Ectodermal cell (in vitro differentiated cells): Measurements from ENCODE around the gene NUP133.
"Not testable (repeated sequence)": the region's sequence is repeated elsewhere in the genome, so short reads cannot be mapped to it uniquely, and the experiment has no call there.

Source experiments
- H3K27ac ChIP-seq: 2 replicates; pipeline ENCODE4 v1.7.0; 2013; ENCODE audit warnings: mild to moderate bottlenecking, low read depth, low read length; ENCODE audit not compliant: insufficient read depth, poor library complexity, severe bottlenecking
- H3K27me3 ChIP-seq: 2 replicates; pipeline ENCODE4 v1.7.0; 2013; ENCODE audit warnings: mild to moderate bottlenecking, low read length; ENCODE audit not compliant: insufficient read depth, control insufficient read depth, poor library complexity, severe bottlenecking
- H3K36me3 ChIP-seq: one replicate; pipeline ENCODE4 v1.7.0; 2013; ENCODE audit warnings: low read length; ENCODE audit not compliant: control insufficient read depth, insufficient read depth
- H3K4me1 ChIP-seq: one replicate; pipeline ENCODE4 v1.7.0; 2013; ENCODE audit warnings: low read length; ENCODE audit not compliant: control insufficient read depth, insufficient read depth
- H3K4me3 ChIP-seq: 2 replicates; pipeline ENCODE4 v1.7.0; 2013; ENCODE audit warnings: low read depth, low read length, control low read depth; ENCODE audit not compliant: insufficient read depth
- H3K9me3 ChIP-seq: 2 replicates; pipeline ENCODE4 v1.7.0; 2013; ENCODE audit warnings: mild to moderate bottlenecking, low read length, moderate library complexity; ENCODE audit not compliant: control insufficient read depth
- WGBS, 2 experiments: methylation state at CpG; one replicate each; pipeline ENCODE4 v1.1.7; 2013; ENCODE audit warnings: missing lambda C conversion rate in 2 of 2; 5-methylcytosine and 5-hydroxymethylcytosine counted together

The NUP133 gene

GRCh38 chr1:229538945-229539344 is 30.8 kb upstream of the NUP133 start:
- Histone ChIP-seq H3K27ac (no peak overlapping the region), H3K9me3 (no peaks in the 10 kb centered on the region), H3K4me3 (no peak overlapping the region), H3K4me1 (no peaks in the 10 kb centered on the region), H3K36me3 (peaks cover 5% of the 10 kb centered on the region), H3K27me3 (no peaks in the 10 kb centered on the region)
- WGBS, 2 experiments: 94 to 95% methylated on average over 5 of the region's 5 CpGs

GRCh38 chr1:229537894-229538293 is 29.8 kb upstream of the NUP133 start:
- Histone ChIP-seq H3K4me1 (no peaks in the 10 kb centered on the region), H3K9me3 (no peaks in the 10 kb centered on the region), H3K4me3 (no peak overlapping the region), H3K27me3 (no peaks in the 10 kb centered on the region), H3K36me3 (peaks cover 5% of the 10 kb centered on the region), H3K27ac (no peak overlapping the region)
- 96 to 100% methylated on average over 2 to 4 of the region's 4 CpGs for WGBS, 2 experiments

GRCh38 chr1:229536982-229537381 is 28.8 kb upstream of the NUP133 start:
- H3K4me1 ChIP-seq: no peaks in the 10 kb centered on the region
- H3K4me3 ChIP-seq: no peak overlapping the region
- no peaks in the 10 kb centered on the region for H3K27me3 ChIP-seq
- H3K36me3 ChIP-seq: peaks cover 4% of the 10 kb centered on the region
- no peak overlapping the region for H3K27ac ChIP-seq
- H3K9me3 ChIP-seq: no peaks in the 10 kb centered on the region

GRCh38 chr1:229535230-229535629 is 27.1 kb upstream of the NUP133 start:
- Histone ChIP-seq H3K4me3 (no peak overlapping the region), H3K27me3 (no peaks in the 10 kb centered on the region), H3K4me1 (no peaks in the 10 kb centered on the region), H3K9me3 (no peaks in the 10 kb centered on the region), H3K27ac (no peak overlapping the region), H3K36me3 (peaks cover 3% of the 10 kb centered on the region)

- no peaks in the 10 kb centered on the region for H3K4me1 ChIP-seq
- WGBS, 2 experiments: 90 to 94% methylated on average over 6 of the region's 6 CpGs
- no peak overlapping the region for H3K4me3 ChIP-seq
- H3K9me3 ChIP-seq: no peaks in the 10 kb centered on the region
- no peaks in the 10 kb centered on the region for H3K27me3 ChIP-seq
- no peaks in the 10 kb centered on the region for H3K36me3 ChIP-seq
- H3K27ac ChIP-seq: no peak overlapping the region
Measured at GRCh38 chr1:229531326-229531725, 23.2 kb upstream of the NUP133 start.

GRCh38 chr1:229529639-229530038 is 21.5 kb upstream of the NUP133 start:
- 95 to 97% methylated on average over 7 of the region's 7 CpGs for WGBS, 2 experiments
- Histone ChIP-seq H3K27ac (no peak overlapping the region), H3K9me3 (no peaks in the 10 kb centered on the region), H3K36me3 (no peaks in the 10 kb centered on the region), H3K4me3 (no peak overlapping the region), H3K27me3 (no peaks in the 10 kb centered on the region), H3K4me1 (no peaks in the 10 kb centered on the region)

- 93 to 100% methylated on average over 1 of the region's 1 CpG for WGBS, 2 experiments
- no peaks in the 10 kb centered on the region for H3K27me3 ChIP-seq
- H3K27ac ChIP-seq: no peak overlapping the region
- no peaks in the 10 kb centered on the region for H3K36me3 ChIP-seq
- H3K4me3 ChIP-seq: no peak overlapping the region
- no peaks in the 10 kb centered on the region for H3K9me3 ChIP-seq
- no peaks in the 10 kb centered on the region for H3K4me1 ChIP-seq
Measured at GRCh38 chr1:229526695-229527094, 18.6 kb upstream of the NUP133 start.

- H3K9me3 ChIP-seq: no peaks in the 10 kb centered on the region
- 81 to 100% methylated on average over 1 of the region's 1 CpG for WGBS, 2 experiments
- H3K27ac ChIP-seq: no peak overlapping the region
- no peaks in the 10 kb centered on the region for H3K36me3 ChIP-seq
- no peaks in the 10 kb centered on the region for H3K4me1 ChIP-seq
- H3K4me3 ChIP-seq: no peak overlapping the region
- no peaks in the 10 kb centered on the region for H3K27me3 ChIP-seq
Measured at GRCh38 chr1:229523052-229523451, 14.9 kb upstream of the NUP133 start.

- Histone ChIP-seq H3K36me3 (no peaks in the 10 kb centered on the region), H3K4me1 (no peaks in the 10 kb centered on the region), H3K9me3 (no peaks in the 10 kb centered on the region), H3K27me3 (no peaks in the 10 kb centered on the region), H3K27ac (no peak overlapping the region), H3K4me3 (no peak overlapping the region)
- WGBS, 2 experiments: 56 to 58% methylated on average over 8 of the region's 8 CpGs
Measured at GRCh38 chr1:229514578-229515275, 6.6 kb upstream of the NUP133 start.

- H3K36me3 ChIP-seq, H3K4me3 ChIP-seq: not testable (repeated sequence)
- WGBS, 2 experiments: 75 to 82% methylated on average over 1 to 2 of the region's 6 CpGs
Measured at GRCh38 chr1:229511625-229512024, 3.5 kb upstream of the NUP133 start.

GRCh38 chr1:229511201-229511600 is 3.1 kb upstream of the NUP133 start:
- WGBS, 2 experiments: 74 to 80% methylated on average over 2 of the region's 2 CpGs
- H3K27me3 ChIP-seq, H3K36me3 ChIP-seq, H3K9me3 ChIP-seq, H3K27ac ChIP-seq, H3K4me3 ChIP-seq, H3K4me1 ChIP-seq: not testable (repeated sequence)

More at GRCh38 chr1:229511625-229512024, 3.5 kb upstream of the NUP133 start:
- H3K27me3 ChIP-seq, H3K9me3 ChIP-seq, H3K27ac ChIP-seq, H3K4me1 ChIP-seq: not testable (repeated sequence)
